HG02973 (cell line): ENCODE results near the gene UGDH.
"Not testable (repeated sequence)": the region's sequence is repeated elsewhere in the genome, so short reads cannot be mapped to it uniquely, and the experiment has no call there.

Source experiments
- ATAC-seq: cut with Tn5 transposase; IDR thresholded peaks from one replicate; pipeline ENCODE4 v1.9.1; 2021; ENCODE audit warnings: moderate library complexity; ENCODE audit not compliant: unreplicated experiment

Gene UGDH

DNA sequence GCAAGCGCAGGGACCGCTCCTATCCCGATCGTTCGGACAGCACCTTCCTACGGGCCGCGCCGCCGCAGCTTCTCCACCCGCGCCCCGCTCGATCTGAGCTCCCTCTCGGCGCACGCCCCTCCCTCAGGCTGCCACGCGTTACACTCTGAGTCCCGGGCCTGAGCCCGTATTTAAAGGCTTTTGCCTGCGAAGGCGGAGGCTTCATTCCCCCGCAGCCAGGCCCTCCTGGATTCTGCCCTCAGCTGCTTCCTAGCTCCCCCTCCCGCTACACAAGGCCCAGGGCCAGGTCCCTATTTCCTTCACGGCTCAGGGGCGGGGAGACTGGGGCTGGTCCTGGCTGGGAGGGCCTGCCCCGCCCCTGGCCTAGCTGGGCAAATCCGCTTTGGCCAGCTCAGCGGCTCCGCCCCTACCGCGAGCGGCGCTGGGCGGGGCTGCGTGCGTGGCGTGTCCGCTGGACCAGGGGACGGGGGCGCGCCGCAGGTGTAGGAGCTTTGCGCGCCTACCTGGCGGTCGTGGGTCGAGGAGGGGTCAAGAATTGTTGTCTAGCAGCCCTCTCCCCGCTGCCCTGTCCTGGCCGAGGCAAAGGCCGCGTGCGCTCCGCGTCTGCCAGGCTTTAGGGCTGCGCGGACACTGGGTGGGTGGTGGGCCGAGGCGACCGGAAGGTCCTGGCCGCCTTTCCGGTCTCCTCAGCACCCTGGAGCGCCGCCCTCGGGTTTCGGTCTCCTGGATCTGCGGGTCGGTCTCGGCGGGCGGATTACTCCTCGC, at the start of gene UGDH:
Gene UGDH, minus strand, starts transcription at position 144 of the 765 bp plus-strand sequence. CDS start 5,927 bp downstream, outside the sequence.
- ATAC-seq, result peak; percentile 92

- ATAC-seq, result no peak
Observed at GRCh38 chr4:39574946-39575345, 47.7 kb upstream of the UGDH start.

DNA sequence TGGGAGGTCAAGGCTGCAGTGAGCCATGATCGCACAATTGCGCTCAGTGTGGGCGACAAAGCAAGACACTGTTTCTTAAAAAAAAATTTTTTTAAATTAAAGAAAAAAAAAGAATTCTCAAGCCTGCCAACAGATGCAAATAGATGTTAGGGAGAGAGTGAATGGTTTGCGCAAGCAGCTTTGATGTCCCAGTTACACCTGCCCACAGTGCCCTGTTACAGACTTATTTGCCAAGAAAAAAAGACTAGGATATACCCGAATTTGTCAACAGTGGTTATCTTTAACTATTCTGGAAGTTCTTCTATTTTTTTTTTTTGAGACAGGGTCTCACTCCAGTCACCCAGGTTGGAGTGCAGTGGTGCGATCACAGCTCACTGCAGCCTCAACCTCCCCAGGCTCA, 44.3 kb upstream of the UGDH start:
- ATAC-seq, result no peak

- ATAC-seq, result no peak
Observed at GRCh38 chr4:39571054-39571453, 43.8 kb upstream of the UGDH start.

- no peak for ATAC-seq
Observed at GRCh38 chr4:39569209-39569608, 42.0 kb upstream of the UGDH start.

DNA sequence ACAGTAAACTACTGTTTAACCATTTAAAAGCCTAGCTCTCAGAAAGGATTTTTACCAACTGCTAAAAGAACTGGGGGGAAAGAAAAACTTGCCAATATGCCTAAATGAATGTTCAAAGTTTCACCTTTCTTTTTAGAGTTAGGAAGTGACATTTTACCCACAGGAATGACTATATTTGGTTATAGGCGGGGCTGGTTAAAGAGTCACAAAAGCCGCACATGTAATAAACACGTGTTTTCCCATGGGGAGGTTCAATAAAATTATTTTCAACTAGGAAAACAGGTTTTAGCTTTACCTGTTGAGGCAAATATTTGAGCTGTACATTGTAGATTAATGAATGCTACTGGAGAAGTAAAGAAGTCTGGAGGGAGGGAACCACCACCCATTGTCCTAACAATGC, 41.6 kb upstream of the UGDH start:
- ATAC-seq, result no peak

DNA sequence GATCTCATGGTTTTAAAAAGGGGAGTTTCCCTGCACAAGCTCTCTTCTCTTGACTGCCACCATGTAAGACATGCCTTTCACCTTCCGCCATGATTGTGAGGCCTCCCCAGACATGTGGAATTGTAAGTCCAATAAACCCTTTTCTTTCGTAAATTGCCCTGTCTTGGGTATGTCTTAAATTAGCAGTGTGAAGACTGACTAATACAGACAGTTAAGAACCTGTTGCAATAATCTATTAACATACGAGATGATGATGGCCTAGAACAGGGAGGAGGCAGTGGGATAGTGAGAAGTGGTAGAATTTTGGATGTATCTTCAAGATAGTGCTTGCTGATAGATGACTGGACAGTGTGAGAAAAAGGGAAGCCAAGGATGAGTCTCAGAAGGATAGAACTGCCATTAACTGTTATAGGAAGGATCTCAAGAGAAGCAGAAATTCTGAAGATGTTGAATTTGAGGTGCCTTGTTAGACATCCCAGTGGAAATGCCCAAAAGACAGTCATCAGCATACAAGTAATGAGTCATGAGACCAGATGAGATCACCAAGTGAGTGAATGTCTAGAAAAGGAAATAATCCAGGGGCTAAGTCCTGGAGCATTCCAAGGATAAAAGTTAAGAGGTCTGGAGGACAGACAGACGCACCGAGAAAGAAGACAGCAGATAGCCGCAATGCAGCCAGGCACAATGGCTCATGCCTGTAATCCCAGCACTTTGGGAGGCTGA, 38.8 kb upstream of the UGDH start:
- no peak for ATAC-seq

DNA sequence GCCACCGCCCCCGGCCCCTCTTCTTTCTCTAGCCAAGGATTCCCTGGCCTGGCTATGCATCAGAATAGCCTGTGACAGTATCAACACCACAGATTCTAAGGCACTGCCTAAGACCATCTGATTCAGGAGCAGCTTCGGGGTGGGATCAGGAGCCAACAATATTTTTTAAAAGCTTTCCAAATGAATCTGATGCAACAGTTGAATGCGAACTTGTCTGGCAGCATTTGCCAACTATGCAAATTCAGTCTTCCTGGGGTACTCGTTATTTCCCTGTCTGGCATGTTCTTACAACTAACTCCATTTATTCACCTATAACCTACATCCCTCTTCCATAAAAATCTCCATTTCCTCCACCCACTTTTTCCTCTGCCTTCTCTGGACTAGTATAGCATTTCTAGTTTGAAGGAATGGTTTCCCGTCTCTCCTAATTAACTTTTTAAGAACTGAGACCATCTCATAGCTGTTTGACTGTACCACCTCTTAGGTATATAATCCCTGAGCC, 36.2 kb upstream of the UGDH start:
- no peak for ATAC-seq

- ATAC-seq, result no peak
Observed at GRCh38 chr4:39562792-39563191, 35.6 kb upstream of the UGDH start.

GRCh38 chr4:39559626-39560025, 32.4 kb upstream of the UGDH start:
- ATAC-seq, result no peak

GRCh38 chr4:39555472-39555871, 28.2 kb upstream of the UGDH start:
- ATAC-seq, result no peak

- no peak for ATAC-seq
Observed at GRCh38 chr4:39548425-39549067, 21.3 kb upstream of the UGDH start.

DNA sequence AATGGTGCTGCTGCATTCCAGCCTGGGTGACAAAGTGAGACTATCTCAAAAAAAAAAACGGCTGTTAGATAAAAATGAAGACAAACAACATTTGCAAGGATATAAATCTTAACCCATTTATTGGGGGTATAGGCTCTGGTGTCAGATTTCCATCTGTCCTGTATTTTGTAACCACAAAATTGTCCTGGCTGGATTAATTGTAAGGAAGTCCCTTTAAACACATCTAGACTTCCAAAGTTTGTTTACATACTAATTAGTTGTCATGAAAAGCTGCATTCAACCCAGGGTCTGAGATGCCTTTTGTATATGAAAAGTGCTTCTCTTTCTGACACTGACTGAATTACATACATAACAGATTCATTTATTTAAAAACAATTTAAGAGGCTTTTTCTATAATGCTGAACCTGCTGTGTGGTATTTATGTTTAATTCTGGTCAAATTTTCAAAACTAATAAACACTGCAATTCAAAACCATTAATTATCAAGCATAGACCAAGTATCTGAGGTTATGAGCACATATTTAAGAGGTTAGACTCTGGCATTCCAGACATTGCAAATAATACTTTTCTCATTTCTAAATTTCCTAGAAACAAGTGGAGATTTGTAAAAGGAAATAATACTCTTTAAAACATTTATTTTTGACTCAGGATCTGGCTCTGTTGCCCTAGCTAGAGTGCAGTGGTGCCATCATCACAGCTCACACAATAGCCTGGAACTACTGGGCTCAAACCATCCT, 17.5 kb upstream of the UGDH start:
- no peak for ATAC-seq

GRCh38 chr4:39544080-39544479, 16.8 kb upstream of the UGDH start:
- not testable (repeated sequence) for ATAC-seq

DNA sequence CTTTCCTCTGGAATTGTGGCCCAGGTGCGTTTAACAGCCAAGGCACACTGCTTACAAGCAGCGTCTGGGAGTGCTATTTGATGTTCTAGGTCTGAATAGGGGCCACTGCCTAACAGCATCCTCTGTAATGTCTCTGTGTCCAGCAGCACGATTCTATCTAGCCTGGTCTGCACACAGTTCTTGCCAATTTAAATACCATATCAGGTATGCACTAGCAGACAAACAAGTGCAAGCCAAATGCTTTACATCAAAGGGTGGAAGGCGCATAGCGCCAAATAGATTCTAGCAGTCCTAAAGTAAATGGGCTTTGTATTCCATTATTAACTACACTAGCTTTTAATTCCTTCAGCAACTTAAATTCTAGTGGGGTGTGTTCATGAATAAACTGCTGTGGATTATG, 15.8 kb upstream of the UGDH start:
- no peak for ATAC-seq

DNA sequence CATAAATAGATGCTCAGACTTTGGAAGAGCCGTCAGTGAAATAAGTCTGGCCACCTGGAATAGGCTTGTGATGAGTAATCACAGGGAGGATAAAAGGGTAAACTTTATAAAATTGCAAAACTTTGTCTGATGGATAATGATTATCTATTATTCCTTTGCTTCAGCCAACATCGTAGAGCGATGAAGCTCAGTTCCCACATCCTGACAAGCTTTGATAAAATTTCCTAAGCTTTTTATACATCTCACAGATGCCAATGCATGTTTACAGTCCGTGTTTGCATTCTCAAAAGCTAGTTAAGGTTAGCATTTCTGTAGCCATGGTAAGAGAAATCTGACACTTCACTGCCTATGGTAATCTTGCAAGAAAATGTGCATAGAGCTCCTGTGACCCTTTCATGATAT, 15.4 kb upstream of the UGDH start:
- no peak for ATAC-seq

GRCh38 chr4:39541987-39542610, 14.9 kb upstream of the UGDH start:
- no peak for ATAC-seq

DNA sequence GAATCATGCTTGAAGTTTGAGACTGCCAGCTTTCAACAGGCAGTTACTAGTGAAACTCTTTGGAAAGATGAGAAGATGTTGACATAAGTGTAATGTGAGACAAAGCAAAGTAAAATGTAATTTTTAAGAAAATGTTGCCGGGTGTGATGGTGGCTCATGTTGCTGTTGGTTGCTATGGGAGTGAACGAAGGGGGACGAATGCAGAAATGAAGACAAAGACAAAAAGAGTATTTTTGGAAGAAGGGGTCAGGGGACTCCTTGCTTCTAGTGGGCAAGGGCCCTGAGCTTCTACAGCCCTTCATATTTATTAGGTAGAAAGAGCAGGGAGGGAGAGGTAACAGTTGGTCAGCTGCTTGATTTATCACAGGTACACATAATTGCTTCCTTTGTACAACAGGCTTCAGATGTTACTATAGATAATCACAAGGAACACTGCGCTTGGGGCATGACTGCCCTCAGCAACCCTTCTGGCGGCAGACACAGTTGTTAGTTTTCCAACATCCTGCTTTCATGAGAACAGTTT, 11.9 kb upstream of the UGDH start:
- no peak for ATAC-seq

DNA sequence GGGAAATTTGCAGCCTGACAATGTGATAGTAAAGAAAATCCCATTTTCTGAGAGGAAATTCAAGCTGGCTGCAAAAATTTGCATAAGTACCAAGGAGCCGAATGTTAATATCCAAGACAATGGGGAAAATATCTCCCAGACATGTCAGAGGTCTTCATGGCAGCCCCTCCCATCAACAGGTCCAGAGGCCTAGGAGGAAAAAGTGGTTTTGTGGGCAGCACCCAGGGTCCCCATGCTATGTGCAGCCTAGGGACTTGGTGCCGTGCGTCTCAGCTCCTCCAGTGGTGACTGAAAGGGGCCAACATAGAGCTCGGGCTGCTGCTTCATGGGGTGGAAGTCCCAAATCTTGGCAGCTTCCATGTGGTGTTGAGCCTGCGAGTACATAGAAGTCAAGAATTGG, 6.3 kb upstream of the UGDH start:
- ATAC-seq, result no peak

DNA sequence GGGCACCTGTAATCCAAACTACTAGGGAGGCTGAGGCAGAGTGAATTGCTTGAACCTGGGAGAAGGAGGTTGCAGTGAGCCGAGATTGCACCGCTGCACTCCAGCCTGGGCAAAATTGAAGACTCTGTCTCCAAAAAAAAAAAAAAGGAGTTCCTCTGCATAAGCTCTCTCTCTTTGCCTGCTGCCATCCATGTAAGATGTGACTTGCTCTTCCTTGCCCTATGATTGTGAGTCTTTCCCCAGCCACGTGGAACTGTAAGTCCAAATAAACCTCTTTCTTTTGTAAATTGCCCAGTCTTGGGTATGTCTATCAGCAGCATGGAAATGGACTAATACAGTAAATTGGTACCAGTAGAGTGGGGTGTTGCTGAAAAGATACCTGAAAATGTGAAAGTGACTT, 5.0 kb upstream of the UGDH start:
- ATAC-seq, result not testable (repeated sequence)
